ENCODE data around the gene MAN2A1.
"Not testable (repeated sequence)": the region's sequence is repeated elsewhere in the genome, so short reads cannot be mapped to it uniquely, and the experiment has no call there.

The MAN2A1 gene

GRCh38 chr5:109756543-109757185, 66.9 kb downstream of the MAN2A1 start:
- no peak for DNase-seq (ENCODE audit: low read depth)

- DNase-seq (ENCODE audit: low read depth) = no peak
Measured at GRCh38 chr5:109757490-109757889, 67.8 kb downstream of the MAN2A1 start.

GRCh38 chr5:109759306-109759705, 69.6 kb downstream of the MAN2A1 start:
- no peak for DNase-seq (ENCODE audit: low read depth)

- DNase-seq (ENCODE audit: low read depth) = not testable (repeated sequence)
Measured at GRCh38 chr5:109760130-109760529, 70.4 kb downstream of the MAN2A1 start.

- no peak for DNase-seq (ENCODE audit: low read depth)
Measured at GRCh38 chr5:109762821-109763220, 73.1 kb downstream of the MAN2A1 start.

- no peak for DNase-seq (ENCODE audit: low read depth)
Measured at GRCh38 chr5:109767184-109767995, 77.7 kb downstream of the MAN2A1 start.

GRCh38 chr5:109767997-109768396, 78.3 kb downstream of the MAN2A1 start:
- DNase-seq (ENCODE audit: low read depth) = no peak

GRCh38 chr5:109769597-109770291, 80.0 kb downstream of the MAN2A1 start:
- DNase-seq (ENCODE audit: low read depth) = no peak

- no peak for DNase-seq (ENCODE audit: low read depth)
Measured at GRCh38 chr5:109775130-109775529, 85.4 kb downstream of the MAN2A1 start.

- no peak for DNase-seq (ENCODE audit: low read depth)
Measured at GRCh38 chr5:109779036-109779735, 89.5 kb downstream of the MAN2A1 start.

GRCh38 chr5:109784687-109785086, 95.0 kb downstream of the MAN2A1 start:
- no peak for DNase-seq (ENCODE audit: low read depth)

GRCh38 chr5:109786206-109786855, 96.6 kb downstream of the MAN2A1 start:
- DNase-seq (ENCODE audit: low read depth) = no peak

- DNase-seq (ENCODE audit: low read depth) = no peak
Measured at GRCh38 chr5:109788596-109788995, 98.9 kb downstream of the MAN2A1 start.

GRCh38 chr5:109792613-109793012, 102.9 kb downstream of the MAN2A1 start:
- no peak for DNase-seq (ENCODE audit: low read depth)

GRCh38 chr5:109803854-109804253, 114.1 kb downstream of the MAN2A1 start:
- no peak for DNase-seq (ENCODE audit: low read depth)

GRCh38 chr5:109805472-109805871, 115.7 kb downstream of the MAN2A1 start:
- no peak for DNase-seq (ENCODE audit: low read depth)

- DNase-seq (ENCODE audit: low read depth) = no peak
Measured at GRCh38 chr5:109805883-109806282, 116.2 kb downstream of the MAN2A1 start.

- no peak for DNase-seq (ENCODE audit: low read depth)
Measured at GRCh38 chr5:109812698-109813097, 123.0 kb downstream of the MAN2A1 start.

GRCh38 chr5:109816732-109817131, 127.0 kb downstream of the MAN2A1 start:
- DNase-seq (ENCODE audit: low read depth) = no peak

GRCh38 chr5:109819878-109820277, 130.2 kb downstream of the MAN2A1 start:
- no peak for DNase-seq (ENCODE audit: low read depth)

- peak; percentile 24 for DNase-seq (ENCODE audit: low read depth)
Measured at GRCh38 chr5:109823597-109823996, 133.9 kb downstream of the MAN2A1 start.

- DNase-seq (ENCODE audit: low read depth) = no peak
Measured at GRCh38 chr5:109825450-109825849, 135.7 kb downstream of the MAN2A1 start.

Measured in stromal cell of bone marrow (primary cell).